GM12892 (cell line): ENCODE results near the gene CACNG3.

Source experiments
- POLR2A ChIP-seq: IDR thresholded peaks from 2 replicates; pipeline ENCODE4 v1.6.1; 2011; ENCODE audit warnings: low read depth, low read length, control low read depth
- POLR2AphosphoS5 ChIP-seq: IDR thresholded peaks from 2 replicates; pipeline ENCODE4 v1.6.1; 2011; ENCODE audit warnings: low read depth, low read length, control low read depth

DNA sequence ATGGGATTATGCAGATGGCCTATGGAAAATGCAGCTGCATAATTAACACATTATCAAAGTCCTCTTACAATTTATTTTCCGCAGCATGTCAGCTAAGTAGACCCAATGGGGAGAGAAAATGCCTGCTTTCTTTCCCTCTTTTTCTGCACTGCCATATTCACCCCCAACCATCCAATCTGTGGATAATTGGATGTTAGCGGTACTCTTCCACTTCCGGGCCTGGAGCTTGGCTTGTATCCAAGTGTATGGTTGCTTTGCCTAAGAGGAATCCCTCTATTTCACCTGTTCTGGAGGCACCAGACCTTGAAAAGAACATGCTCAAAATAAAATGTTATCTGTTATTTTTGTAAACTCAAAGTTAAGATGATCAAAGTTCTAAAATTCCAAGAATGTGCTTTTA lies 41.1 kb upstream of the CACNG3 start:
- no peak for TF ChIP-seq POLR2A
- no peak for TF ChIP-seq POLR2AphosphoS5
